HEK293T (cell line): ENCODE results near the gene METTL26.

ENCODE experiments used
- CTCF ChIA-PET: fragments of 350-600 bp; formaldehyde crosslinking; extraction: SDS; loops from one replicate; lab custom pipeline; 2021; ENCODE audit warnings: antibody characterized with exemption, inconsistent platforms; lab: Yijun Ruan, JAX
- POLR2A ChIA-PET: fragments of 350-600 bp; formaldehyde crosslinking; extraction: SDS; loops from one replicate; lab custom pipeline; 2020; ENCODE audit warnings: antibody characterized with exemption, inconsistent platforms; lab: Yijun Ruan, JAX
- DNase-seq: peaks from one replicate; pipeline ENCODE4 v3.0.0; 2012; ENCODE audit warnings: mixed read lengths; ENCODE audit errors: extremely low spot score
- ARNT ChIP-seq: fragments of 450-650 bp; IDR thresholded peaks from 2 replicates; pipeline ENCODE4 v1.6.1; 2017; ENCODE audit warnings: mild to moderate bottlenecking
- BHLHE40 ChIP-seq: fragments of 450-650 bp; IDR thresholded peaks from 2 replicates; pipeline ENCODE4 v1.6.1; 2016; ENCODE audit warnings: mild to moderate bottlenecking, moderate library complexity, borderline replicate concordance
- CTBP1 ChIP-seq: fragments of 450-650 bp; IDR thresholded peaks from 2 replicates; pipeline ENCODE4 v1.6.1; 2016; ENCODE audit warnings: borderline replicate concordance
- ELF4 ChIP-seq: fragments of 450-650 bp; IDR thresholded peaks from 2 replicates; pipeline ENCODE4 v1.6.1; 2017; ENCODE audit warnings: antibody characterized with exemption
- FOXA1 ChIP-seq: fragments of 450-650 bp; IDR thresholded peaks from 2 replicates; pipeline ENCODE4 v1.6.1; 2016; ENCODE audit warnings: mild to moderate bottlenecking
- FOXK2 ChIP-seq: fragments of 450-650 bp; IDR thresholded peaks from 2 replicates; pipeline ENCODE4 v1.6.1; 2016; ENCODE audit warnings: mild to moderate bottlenecking
- FOXM1 ChIP-seq: fragments of 450-650 bp; IDR thresholded peaks from 2 replicates; pipeline ENCODE4 v1.6.1; 2017; ENCODE audit warnings: mild to moderate bottlenecking, borderline replicate concordance
- HDGF ChIP-seq: fragments of 450-650 bp; IDR thresholded peaks from 2 replicates; pipeline ENCODE4 v1.6.1; 2017; ENCODE audit warnings: antibody characterized with exemption, borderline replicate concordance
- L3MBTL2 ChIP-seq: fragments of 450-650 bp; conservative IDR thresholded peaks from 2 replicates; pipeline ENCODE4 v1.6.1; 2016; ENCODE audit warnings: mild to moderate bottlenecking
- LEF1 ChIP-seq: fragments of 450-650 bp; IDR thresholded peaks from 2 replicates; pipeline ENCODE4 v1.6.1; 2017; ENCODE audit warnings: mild to moderate bottlenecking, borderline replicate concordance
- NFRKB ChIP-seq: fragments of 450-650 bp; IDR thresholded peaks from 2 replicates; pipeline ENCODE4 v1.6.1; 2016; ENCODE audit warnings: mild to moderate bottlenecking, moderate library complexity
- SP1 ChIP-seq: fragments of 450-650 bp; IDR thresholded peaks from 2 replicates; pipeline ENCODE4 v1.6.1; 2017
- SUZ12 ChIP-seq: fragments of 450-650 bp; IDR thresholded peaks from 2 replicates; pipeline ENCODE4 v1.6.1; 2016; ENCODE audit warnings: mild to moderate bottlenecking
- TARDBP ChIP-seq: fragments of 450-650 bp; IDR thresholded peaks from 2 replicates; pipeline ENCODE4 v1.6.1; 2016
- ZNF384 ChIP-seq: fragments of 450-650 bp; IDR thresholded peaks from 2 replicates; pipeline ENCODE4 v1.6.1; 2016
- TF ChIP-seq, protein P1 (sequence below): fragments of 450-650 bp; IDR thresholded peaks from 2 replicates; pipeline ENCODE4 v1.6.1; 2016

The METTL26 gene

DNA sequence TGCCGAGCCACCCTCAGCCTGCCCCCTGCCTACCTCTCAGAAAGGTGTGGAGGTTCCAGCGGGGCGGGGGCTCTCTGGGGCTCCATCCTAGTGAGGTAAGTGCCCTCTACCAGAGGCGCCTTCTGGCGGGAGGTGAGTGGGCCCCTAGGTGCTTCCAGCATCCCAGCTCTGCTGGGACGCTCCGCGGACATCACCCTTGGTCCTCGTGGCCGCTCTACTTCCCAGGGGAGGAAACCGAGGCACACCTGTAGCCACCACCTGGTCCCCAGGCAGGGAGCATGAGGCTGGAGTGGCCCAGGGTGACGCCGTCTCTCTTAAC lies 6.9 kb upstream of the METTL26 start:
- no peak for DNase-seq
- POLR2A ChIA-PET, result interaction anchor here (0.6 to 1.1 kb wide), 2 partner anchors 9 to 38 kb away, joined by 3 to 5 read pairs; partner anchors contain the start of gene STUB1

DNA sequence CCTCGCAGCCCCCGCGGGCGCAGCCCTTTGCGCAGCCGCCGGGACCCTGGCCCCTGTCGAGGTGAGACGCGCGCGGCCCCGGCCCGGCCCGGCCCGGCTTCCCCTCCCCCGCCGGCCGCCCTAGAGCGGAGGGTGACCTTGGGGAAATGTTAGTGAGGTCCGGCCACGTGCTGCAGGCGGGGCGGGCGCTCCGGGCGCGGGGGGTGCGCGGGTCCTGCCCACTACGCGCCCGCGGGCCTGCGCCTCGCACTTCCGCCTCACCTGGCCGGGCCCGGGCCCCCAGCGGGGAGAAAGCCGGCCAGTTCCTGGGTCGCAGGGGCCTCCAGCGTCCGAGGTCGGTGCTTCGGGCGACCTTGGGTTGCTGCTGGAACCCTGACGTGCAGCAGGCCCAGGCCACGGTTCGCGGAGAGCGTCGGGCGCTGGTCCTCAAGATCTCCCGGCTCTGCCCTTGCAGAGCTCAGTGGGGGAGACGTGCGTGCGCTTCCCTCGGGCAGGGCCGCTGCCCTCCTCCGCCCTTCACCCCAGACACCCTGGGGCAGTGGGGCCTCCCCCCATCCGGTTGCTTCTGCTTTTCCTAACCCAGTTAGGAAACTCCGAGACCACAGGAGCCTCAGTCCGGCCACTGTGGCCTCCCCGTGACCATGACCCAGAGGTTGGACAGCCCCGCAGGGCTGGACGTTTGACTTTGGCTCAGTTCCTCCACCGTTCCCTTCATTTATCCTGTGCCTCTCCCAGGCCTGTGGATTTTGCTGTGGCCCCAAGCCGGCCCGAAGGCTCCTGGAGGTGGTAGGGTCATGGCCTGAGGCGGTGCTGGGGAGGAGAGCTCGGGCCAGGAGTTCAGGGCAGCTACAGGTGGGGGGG lies 6.3 kb upstream of the METTL26 start:
- no peak for DNase-seq
- POLR2A ChIA-PET, result interaction anchor here (0.5 to 1.1 kb wide), 3 partner anchors 9 to 49 kb away, joined by 3 to 5 read pairs (median 3); partner anchors contain the start of gene STUB1
- TF ChIP-seq FOXK2 (no peak), FOXA1 (no peak), ZNF384 (no peak), NFRKB (no peak), TARDBP (no peak), ARNT (no peak), L3MBTL2 (no peak; the same call in 1 of the 2 replicates), LEF1 (no peak), FOXM1 (no peak), CTBP1 (no peak), HDGF (no peak), SUZ12 (no peak), BHLHE40 (no peak), SP1 (no peak), ELF4 (no peak)
- TF ChIP-seq, protein P1, sequence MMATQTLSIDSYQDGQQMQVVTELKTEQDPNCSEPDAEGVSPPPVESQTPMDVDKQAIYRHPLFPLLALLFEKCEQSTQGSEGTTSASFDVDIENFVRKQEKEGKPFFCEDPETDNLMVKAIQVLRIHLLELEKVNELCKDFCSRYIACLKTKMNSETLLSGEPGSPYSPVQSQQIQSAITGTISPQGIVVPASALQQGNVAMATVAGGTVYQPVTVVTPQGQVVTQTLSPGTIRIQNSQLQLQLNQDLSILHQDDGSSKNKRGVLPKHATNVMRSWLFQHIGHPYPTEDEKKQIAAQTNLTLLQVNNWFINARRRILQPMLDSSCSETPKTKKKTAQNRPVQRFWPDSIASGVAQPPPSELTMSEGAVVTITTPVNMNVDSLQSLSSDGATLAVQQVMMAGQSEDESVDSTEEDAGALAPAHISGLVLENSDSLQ, result no peak

More for the DNA sequence above, 6.9 kb upstream of the METTL26 start:
- TF ChIP-seq CTBP1 (no peak), FOXK2 (no peak), HDGF (no peak)
- CTCF ChIA-PET, result no interaction called here

DNA sequence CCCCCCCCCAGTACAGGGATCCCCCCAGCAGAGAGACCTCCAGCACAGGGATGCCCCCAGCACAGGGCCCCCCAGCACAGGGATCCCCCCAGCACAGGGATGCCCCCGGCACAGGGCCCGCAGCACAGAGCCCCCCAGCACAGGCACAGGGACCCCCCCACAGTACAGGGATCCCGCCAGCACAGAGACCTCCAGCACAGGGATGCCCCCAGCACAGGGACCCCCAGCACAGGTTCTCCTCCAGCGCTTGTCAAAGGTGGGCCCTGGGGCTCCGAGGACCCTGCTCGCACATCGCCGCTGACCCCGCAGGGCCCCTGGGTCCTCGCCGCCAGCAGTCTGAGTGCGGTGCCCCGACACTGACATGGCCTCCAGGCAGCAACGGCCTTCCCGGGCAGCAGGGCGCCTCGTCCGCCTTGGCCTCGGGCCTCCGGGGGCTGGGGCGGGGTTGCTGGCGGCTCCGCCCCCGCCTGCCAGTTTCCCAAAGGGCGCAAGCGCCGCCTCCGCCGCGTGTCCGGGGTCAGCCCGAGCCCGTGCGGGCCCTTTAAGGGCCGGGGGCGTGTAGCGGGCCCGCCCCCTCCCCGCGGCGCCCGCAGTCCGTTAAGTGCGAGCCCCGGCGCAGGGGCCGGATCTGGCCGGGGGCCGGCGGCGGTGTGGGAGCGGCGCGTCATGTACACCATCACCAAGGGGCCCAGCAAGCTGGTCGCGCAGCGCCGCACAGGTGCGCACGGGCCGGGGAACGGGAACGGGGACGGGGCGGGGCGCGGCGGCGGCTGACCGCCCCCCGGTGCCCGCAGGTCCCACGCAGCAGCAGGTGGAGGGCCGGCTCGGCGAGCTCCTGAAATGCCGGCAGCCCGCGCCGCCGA lies 5.5 kb upstream of the METTL26 start, which contains the start of gene MCRIP2:
Gene MCRIP2 (plus strand): TSS at position 503 of the 863 bp plus-strand sequence. CDS start 164 bp downstream, at position 667.
- no peak for TF ChIP-seq CTBP1
- no peak for TF ChIP-seq SUZ12
- TF ChIP-seq LEF1, result no peak
- TF ChIP-seq ARNT, result no peak
- TF ChIP-seq SP1, result no peak
- no peak; the same call in 1 of the 2 replicates for TF ChIP-seq L3MBTL2
- no peak for TF ChIP-seq ELF4
- TF ChIP-seq BHLHE40, result no peak
- ChIA-PET CTCF (no interaction called here), POLR2A (interaction anchor here (0.5 kb wide), 1 partner anchor 48 kb away, joined by 3 read pairs; no protein-coding TSS in a partner anchor)
- DNase-seq, result peak; percentile 79

More for the DNA sequence above, 6.3 kb upstream of the METTL26 start:
- CTCF ChIA-PET, result no interaction called here

DNA sequence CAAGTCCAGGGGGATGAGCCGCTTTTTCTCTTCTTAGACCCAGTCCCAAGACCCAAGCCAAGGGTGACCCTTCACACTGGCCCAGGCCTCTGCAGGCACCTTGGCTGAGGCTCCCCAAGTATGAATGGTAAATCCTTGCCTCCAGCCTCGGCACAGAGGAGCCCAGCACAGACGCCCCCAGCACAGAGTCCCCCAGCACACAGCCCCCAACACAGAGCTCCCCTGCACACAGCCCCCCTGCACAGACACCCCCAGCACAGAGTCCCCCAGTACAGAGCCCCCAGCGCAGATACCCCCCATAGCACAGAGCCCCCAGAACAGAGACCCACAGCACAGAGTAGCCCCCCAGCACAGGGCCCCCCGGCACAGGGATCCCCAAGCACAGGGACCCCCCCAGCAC lies 4.5 kb upstream of the METTL26 start:
- DNase-seq, result no peak
- ChIA-PET POLR2A (no interaction called here), CTCF (no interaction called here)

DNA sequence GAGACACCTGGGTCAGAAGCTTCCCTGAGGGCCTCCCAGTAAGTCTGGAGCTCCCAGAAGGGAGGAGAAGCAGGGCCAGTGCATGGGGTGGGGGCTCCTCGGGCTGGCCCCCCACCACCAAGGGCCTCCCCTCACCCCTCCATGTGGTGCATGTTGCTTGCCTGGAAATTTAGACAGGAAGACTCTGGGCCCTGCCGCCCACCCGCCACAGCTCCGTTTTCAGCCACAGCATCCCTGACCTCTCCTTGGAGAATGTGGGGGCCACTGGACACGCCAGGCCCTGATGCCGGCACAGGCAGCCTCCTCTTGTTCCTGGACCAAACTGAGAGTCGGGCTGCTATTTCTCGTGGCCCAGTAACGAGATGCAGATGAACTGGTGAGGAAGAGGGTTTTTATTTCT lies 2.7 kb upstream of the METTL26 start:
- CTCF ChIA-PET, result interaction anchor here (1.1 kb wide), 1 partner anchor 17 kb away, joined by 4 read pairs; no protein-coding TSS in a partner anchor
- DNase-seq, result no peak
- TF ChIP-seq, protein P1, result no peak
- TF ChIP-seq SP1, result no peak
- no peak for TF ChIP-seq SUZ12
- no peak for TF ChIP-seq ZNF384
- TF ChIP-seq L3MBTL2, result no peak
- TF ChIP-seq FOXA1, result no peak
- no peak for TF ChIP-seq FOXM1
- no peak for TF ChIP-seq ELF4
- TF ChIP-seq LEF1, result no peak
- TF ChIP-seq CTBP1, result no peak
- no peak for TF ChIP-seq TARDBP
- TF ChIP-seq NFRKB, result no peak
- TF ChIP-seq HDGF, result no peak
- no peak for TF ChIP-seq FOXK2
- POLR2A ChIA-PET, result interaction anchor here (3.9 kb wide), 1 partner anchor 9 kb away, joined by 21 read pairs; no protein-coding TSS in a partner anchor

More for the DNA sequence above, 4.5 kb upstream of the METTL26 start:
- TF ChIP-seq L3MBTL2 (no peak), SUZ12 (no peak), SP1 (no peak), TARDBP (no peak), FOXK2 (no peak), ELF4 (no peak), ZNF384 (no peak), ARNT (no peak), HDGF (no peak), NFRKB (no peak), CTBP1 (no peak), FOXM1 (no peak), LEF1 (no peak), FOXA1 (no peak), BHLHE40 (no peak)
- TF ChIP-seq, protein P1, result no peak
